Mammary epithelial cell (primary cell): Measurements from ENCODE around the gene AKT3.

Experiments
- EZH2 ChIP-seq: IDR thresholded peaks from 2 replicates; pipeline ENCODE4 v1.6.1; 2012; ENCODE audit warnings: low read length, inconsistent platforms, borderline replicate concordance
- TF ChIP-seq, protein P1 (sequence below), 2 donors: IDR thresholded peaks in 1 of 2; conservative IDR thresholded peaks in 1 of 2; 2 replicates each; pipeline ENCODE4 v1.5.1; 2011 to 2012; ENCODE audit warnings: inconsistent platforms in 2 of 2, low read length in 2 of 2, mild to moderate bottlenecking in 2 of 2, control low read depth in 1 of 2, low read depth in 1 of 2; ENCODE audit not compliant: insufficient read depth in 1 of 2; ENCODE audit errors: extremely low read depth in 1 of 2

- TF ChIP-seq, protein P1, sequence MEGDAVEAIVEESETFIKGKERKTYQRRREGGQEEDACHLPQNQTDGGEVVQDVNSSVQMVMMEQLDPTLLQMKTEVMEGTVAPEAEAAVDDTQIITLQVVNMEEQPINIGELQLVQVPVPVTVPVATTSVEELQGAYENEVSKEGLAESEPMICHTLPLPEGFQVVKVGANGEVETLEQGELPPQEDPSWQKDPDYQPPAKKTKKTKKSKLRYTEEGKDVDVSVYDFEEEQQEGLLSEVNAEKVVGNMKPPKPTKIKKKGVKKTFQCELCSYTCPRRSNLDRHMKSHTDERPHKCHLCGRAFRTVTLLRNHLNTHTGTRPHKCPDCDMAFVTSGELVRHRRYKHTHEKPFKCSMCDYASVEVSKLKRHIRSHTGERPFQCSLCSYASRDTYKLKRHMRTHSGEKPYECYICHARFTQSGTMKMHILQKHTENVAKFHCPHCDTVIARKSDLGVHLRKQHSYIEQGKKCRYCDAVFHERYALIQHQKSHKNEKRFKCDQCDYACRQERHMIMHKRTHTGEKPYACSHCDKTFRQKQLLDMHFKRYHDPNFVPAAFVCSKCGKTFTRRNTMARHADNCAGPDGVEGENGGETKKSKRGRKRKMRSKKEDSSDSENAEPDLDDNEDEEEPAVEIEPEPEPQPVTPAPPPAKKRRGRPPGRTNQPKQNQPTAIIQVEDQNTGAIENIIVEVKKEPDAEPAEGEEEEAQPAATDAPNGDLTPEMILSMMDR (conservative IDR thresholded peaks at IDR 0.05 in 1 of 2, IDR thresholded peaks at IDR 0.05 in 1 of 2; ENCODE audit: extremely low read depth in 1 of 2, insufficient read depth in 1 of 2, low read depth in 1 of 2, low read length in 2 of 2): no peak
- no peak for TF ChIP-seq EZH2
Measured at GRCh38 chr1:243763806-243764205, 86.2 kb downstream of the AKT3 start.
